ENCODE results near the gene TRIM41. TPM values are rescaled to one million over a fixed set of nuclear protein-coding genes. Genes with fewer than 3 reads are reported as not detected.
A peak's percentile ranks its signal among the peaks of the same experiment; 100 is the strongest.

Gene TRIM41
- total and polyA plus RNA-seq, 9 of the 15 experiments (the other 6 are each of a cell fraction or from before 2014, with no cell fraction given): 1.8 to 47.6 (median 20.9) TPM

DNA sequence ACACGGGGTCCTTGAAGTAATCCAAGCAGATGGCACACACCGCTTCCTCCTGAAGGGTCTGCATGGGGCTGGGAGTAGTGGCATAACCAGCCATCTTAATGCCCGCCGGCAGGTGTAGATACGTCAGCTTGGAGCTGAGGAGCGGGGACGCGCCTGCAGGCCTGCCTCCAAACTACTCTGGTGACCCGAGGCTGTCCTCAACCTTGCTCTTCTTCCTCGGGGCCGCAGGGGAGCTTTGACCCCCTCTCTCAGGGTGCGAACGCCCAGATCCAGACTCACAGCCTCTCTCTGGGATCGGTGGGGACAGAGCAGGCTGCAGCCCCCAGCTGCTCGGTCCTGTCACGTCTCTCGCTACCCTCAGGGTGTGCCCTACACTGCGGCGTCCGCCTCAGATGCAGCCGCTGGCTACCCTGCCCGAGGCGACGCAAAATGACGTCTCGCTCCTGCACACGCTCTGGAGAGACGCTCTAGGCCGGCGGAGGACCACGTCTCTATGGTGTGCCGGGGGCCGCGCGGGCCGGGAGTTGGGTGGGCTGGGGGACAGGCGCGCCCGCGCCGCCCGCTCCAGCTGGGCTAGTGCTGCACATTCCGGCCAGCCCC, 37.7 kb downstream of the TRIM41 start, which contains the start of gene TRIM52 (continued):
- TF ChIP-seq, protein P1, sequence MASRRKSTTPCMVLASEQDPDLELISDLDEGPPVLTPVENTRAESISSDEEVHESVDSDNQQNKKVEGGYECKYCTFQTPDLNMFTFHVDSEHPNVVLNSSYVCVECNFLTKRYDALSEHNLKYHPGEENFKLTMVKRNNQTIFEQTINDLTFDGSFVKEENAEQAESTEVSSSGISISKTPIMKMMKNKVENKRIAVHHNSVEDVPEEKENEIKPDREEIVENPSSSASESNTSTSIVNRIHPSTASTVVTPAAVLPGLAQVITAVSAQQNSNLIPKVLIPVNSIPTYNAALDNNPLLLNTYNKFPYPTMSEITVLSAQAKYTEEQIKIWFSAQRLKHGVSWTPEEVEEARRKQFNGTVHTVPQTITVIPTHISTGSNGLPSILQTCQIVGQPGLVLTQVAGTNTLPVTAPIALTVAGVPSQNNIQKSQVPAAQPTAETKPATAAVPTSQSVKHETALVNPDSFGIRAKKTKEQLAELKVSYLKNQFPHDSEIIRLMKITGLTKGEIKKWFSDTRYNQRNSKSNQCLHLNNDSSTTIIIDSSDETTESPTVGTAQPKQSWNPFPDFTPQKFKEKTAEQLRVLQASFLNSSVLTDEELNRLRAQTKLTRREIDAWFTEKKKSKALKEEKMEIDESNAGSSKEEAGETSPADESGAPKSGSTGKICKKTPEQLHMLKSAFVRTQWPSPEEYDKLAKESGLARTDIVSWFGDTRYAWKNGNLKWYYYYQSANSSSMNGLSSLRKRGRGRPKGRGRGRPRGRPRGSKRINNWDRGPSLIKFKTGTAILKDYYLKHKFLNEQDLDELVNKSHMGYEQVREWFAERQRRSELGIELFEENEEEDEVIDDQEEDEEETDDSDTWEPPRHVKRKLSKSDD (conservative IDR thresholded peaks at IDR 0.05; ENCODE audit: low read length): no peak
- TF ChIP-seq, protein P2, sequence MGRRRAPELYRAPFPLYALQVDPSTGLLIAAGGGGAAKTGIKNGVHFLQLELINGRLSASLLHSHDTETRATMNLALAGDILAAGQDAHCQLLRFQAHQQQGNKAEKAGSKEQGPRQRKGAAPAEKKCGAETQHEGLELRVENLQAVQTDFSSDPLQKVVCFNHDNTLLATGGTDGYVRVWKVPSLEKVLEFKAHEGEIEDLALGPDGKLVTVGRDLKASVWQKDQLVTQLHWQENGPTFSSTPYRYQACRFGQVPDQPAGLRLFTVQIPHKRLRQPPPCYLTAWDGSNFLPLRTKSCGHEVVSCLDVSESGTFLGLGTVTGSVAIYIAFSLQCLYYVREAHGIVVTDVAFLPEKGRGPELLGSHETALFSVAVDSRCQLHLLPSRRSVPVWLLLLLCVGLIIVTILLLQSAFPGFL (CRISPR knock-in tag; IDR thresholded peaks at IDR 0.05): no peak
- TF ChIP-seq ZKSCAN8 (CRISPR knock-in tag; IDR thresholded peaks at IDR 0.05) (no peak), SMAD4 (CRISPR knock-in tag; conservative IDR thresholded peaks at IDR 0.05) (no peak), ZNF282 (CRISPR knock-in tag; IDR thresholded peaks at IDR 0.05) (no peak), NFRKB (IDR thresholded peaks at IDR 0.05; ENCODE audit: low read depth) (no peak), FOXA1 (IDR thresholded peaks at IDR 0.05; ENCODE audit: borderline replicate concordance) (no peak), NUFIP1 (IDR thresholded peaks at IDR 0.05; ENCODE audit: partially characterized antibody) (no peak), ZNF24 (IDR thresholded peaks at IDR 0.05) (no peak), BACH1 (tag; IDR thresholded peaks at IDR 0.05) (no peak), KLF16 (IDR thresholded peaks at IDR 0.05) (no peak), MYNN (IDR thresholded peaks at IDR 0.05) (peak; percentile 62; the same call in 1 of the 2 replicates), MYNN (CRISPR knock-in tag; IDR thresholded peaks at IDR 0.05) (no peak)
- TF ChIP-seq, protein P3, sequence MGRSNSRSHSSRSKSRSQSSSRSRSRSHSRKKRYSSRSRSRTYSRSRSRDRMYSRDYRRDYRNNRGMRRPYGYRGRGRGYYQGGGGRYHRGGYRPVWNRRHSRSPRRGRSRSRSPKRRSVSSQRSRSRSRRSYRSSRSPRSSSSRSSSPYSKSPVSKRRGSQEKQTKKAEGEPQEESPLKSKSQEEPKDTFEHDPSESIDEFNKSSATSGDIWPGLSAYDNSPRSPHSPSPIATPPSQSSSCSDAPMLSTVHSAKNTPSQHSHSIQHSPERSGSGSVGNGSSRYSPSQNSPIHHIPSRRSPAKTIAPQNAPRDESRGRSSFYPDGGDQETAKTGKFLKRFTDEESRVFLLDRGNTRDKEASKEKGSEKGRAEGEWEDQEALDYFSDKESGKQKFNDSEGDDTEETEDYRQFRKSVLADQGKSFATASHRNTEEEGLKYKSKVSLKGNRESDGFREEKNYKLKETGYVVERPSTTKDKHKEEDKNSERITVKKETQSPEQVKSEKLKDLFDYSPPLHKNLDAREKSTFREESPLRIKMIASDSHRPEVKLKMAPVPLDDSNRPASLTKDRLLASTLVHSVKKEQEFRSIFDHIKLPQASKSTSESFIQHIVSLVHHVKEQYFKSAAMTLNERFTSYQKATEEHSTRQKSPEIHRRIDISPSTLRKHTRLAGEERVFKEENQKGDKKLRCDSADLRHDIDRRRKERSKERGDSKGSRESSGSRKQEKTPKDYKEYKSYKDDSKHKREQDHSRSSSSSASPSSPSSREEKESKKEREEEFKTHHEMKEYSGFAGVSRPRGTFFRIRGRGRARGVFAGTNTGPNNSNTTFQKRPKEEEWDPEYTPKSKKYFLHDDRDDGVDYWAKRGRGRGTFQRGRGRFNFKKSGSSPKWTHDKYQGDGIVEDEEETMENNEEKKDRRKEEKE (IDR thresholded peaks at IDR 0.05; ENCODE audit: borderline replicate concordance in 1 of 2, control insufficient read depth in 1 of 2, low read depth in 2 of 2, low read length in 1 of 2): 0 out of 4 replicates have a peak, but pooled peaks of 1 of the 2 experiments have one; percentile 18
- TF ChIP-seq, protein P4, sequence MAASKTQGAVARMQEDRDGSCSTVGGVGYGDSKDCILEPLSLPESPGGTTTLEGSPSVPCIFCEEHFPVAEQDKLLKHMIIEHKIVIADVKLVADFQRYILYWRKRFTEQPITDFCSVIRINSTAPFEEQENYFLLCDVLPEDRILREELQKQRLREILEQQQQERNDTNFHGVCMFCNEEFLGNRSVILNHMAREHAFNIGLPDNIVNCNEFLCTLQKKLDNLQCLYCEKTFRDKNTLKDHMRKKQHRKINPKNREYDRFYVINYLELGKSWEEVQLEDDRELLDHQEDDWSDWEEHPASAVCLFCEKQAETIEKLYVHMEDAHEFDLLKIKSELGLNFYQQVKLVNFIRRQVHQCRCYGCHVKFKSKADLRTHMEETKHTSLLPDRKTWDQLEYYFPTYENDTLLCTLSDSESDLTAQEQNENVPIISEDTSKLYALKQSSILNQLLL (CRISPR knock-in tag; IDR thresholded peaks at IDR 0.05; ENCODE audit: borderline replicate concordance): no peak
- TF ChIP-seq, protein P5, sequence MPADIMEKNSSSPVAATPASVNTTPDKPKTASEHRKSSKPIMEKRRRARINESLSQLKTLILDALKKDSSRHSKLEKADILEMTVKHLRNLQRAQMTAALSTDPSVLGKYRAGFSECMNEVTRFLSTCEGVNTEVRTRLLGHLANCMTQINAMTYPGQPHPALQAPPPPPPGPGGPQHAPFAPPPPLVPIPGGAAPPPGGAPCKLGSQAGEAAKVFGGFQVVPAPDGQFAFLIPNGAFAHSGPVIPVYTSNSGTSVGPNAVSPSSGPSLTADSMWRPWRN (IDR thresholded peaks at IDR 0.05; ENCODE audit: low read depth): no peak

Data from K562 (cell line).